Activated T-cell treated with anti-CD3 and anti-CD28 coated beads for 24 hours (primary cell): ENCODE measurements around the gene CACNA2D4.

Experiments
- DNase-seq: peaks from one replicate; pipeline ENCODE4 v3.0.0-alpha.2; 2020; ENCODE audit warnings: low read depth

The CACNA2D4 gene

DNA sequence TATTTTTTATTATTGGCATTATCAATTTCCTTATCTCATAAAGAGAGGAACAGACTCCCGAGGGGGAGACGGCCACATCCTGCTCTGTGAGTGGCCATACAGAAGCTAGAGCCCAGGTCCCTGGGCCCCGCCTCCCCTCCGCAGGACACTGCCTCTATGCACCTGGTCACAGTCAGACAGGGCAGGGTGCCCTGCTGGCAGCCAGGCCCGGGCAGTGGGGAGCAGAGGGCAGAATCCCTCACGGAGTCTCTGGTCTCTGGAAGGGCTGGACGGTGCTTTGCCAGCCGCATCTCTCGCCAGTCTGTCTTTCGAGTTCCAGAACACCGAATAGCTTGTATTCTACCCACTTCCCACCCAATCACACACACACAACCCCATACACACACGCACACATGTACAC, 16.4 kb upstream of the CACNA2D4 start:
- DNase-seq, result no peak

DNA sequence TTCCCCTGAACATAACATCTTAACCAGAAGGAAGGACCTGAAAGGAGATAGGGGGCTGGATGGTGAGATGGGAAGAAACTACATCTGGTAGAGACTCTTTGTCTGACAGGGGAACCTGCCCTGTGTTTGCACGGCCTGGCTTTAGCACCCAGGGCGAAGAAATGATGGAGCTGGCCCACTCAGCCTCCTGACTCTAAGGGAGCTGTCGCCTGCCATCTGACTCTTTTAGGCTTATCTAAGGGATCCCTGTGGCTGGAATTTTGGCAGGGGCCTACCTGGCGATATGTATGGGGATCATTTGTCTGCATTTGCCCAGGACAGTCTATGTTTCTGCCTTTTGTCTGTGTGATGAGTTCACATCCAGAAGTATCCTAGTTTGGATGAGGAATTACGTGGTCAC, 15.6 kb upstream of the CACNA2D4 start:
- no peak for DNase-seq

DNA sequence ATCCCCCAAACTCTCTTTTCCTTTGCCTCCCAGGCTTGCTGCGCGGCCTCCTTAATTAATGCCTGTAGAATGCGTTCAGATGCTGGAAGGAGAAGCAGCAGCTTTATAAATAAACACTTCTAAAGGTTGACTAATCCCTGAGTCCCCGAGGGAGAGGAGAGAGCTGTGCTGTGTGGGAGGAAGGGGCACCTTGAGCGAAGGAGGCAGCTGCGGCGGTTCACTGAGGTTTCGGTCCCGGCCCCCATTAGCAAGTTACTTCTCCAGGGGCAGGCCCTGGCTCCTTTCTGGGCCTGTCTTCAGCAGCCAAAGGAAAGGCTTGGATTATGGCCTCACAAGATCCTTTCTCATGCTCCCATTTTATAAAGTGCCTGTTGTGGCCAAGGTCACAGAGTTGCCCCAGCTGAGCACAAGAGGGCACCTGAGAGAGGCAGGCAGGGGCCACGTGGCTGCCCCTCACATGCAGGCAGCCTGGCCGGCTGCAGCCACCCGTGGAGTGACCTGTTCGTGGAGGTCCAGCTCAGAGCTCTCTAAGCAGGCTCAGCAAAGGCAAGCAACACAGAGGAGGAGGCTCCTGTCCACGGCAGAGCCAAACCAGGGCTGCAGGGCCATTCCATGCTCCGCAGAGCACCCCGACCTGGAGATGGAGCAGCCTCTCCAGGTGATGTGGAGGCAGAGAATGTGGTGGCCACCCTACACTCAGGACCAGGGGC, 15.0 kb upstream of the CACNA2D4 start:
- DNase-seq, result no peak

DNA sequence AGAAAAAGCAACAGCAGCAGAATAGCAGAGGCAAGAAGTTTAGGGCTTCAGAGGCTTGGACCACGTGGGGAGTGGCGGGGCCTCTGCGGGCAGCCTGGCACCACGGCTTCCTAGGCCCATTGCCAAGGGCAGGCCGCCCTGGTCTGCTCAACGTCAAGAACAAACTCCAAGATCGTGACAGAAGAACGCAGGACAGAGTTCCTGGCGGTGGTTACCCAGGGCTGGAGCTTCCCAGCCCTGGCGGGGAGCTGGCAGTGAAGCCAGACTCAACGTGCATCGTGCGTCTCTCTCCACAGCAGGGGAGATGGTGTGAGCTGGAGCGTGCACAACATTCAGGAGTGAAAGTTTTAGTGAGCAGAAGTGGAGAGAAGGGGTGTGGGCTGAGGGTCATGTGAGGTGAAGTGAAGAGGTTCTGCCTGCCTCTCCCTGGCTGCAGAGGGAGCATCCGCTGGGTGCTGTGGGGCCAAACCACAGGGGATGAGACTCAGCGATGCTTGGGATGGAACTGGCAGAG, 13.9 kb upstream of the CACNA2D4 start:
- DNase-seq, result no peak

DNA sequence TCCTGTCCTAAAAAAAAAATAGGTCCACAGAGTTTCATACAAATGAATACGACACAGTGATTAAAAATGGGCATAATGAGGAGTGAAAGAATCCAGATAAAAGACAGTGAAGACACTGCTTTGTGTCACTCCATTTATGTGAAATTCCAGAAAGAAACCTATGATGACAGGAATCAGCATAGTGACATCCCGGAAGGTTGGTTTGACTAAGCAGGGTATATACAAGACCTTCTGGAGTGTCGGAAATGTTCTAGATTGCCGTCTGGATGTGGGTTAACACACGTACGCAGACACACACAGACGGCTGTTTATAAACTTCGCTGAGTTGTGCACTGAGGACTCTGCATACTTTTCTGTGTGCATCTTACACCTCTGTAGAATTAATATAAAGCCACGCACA, 13.2 kb upstream of the CACNA2D4 start:
- no peak for DNase-seq

DNA sequence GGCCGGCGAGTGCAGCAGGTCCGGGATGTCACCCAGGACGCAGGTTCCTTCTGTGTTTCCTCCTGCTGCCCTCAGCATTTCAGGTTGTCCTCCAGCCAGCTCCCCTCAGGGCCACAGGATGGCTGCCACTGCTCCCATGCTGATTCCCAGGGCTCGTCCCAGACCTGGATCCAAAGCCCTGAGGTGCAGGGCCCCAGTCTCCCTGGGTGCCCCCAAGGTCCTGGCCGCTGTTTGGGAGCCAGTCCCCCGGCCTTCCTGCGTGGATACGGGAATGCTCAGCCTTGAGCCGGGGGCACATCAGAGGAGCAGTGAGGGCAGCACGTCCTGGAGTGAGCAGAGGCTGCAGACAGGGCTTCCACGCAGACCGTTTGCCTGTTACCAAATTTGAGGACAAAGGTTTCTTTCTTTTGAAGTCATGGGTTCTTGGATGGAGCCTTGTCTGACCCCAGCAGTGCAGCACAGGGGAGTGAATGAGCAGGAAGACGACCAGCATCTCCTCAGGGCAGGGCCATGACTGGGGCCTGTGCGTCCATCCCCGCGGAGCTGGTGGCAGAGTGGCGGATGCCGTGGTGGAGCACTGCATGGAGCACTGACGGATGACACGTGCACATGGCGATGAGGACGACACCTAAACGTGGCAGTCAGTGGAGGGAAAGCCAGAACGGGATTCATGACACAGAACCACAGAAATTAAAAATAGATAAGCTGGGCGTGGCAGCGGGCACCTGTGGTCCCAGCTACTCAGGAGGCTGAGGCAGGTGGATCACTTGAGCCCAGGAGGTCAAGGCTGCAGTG, 12.5 kb upstream of the CACNA2D4 start:
- DNase-seq, result no peak

DNA sequence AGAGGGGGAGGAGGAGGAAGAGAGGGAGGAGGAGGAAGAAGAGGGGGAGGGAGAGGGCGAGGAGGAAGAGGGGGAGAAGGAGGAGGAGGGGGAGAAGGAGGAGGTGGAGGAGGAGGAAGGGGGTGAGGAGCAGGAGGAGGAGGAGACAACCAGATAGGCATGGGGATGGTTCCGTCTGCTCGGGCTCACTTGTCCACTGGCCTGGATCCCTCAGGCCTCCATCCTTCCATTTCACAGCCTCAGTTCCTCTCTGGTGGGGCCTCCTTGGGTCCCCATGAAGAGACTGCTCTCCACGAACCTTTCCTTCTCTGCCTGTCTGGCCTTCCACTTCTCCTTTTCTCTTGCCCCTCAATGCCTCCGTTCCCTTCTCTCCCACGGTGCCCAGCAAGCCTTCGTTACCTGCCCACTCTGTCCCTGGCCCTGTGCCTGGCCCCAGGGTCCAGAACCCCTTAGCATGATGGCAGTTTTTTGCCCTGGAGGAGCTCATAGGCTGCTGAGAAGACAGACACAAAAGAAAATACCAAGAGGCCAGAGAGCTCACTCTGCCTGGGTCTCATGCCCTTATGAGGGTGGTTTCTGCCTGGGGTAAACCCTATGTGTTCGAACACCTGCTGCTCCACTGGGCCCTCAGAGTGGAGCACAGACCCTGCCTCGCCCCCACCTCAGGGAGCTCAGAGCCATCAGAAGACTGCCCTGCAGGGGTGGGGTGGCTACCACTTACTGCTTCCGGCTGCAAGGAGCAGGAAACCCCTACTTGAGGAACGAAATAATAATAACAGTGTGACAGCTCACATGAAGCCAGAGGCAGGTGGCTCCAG, 11.7 kb upstream of the CACNA2D4 start:
- DNase-seq, result no peak

DNA sequence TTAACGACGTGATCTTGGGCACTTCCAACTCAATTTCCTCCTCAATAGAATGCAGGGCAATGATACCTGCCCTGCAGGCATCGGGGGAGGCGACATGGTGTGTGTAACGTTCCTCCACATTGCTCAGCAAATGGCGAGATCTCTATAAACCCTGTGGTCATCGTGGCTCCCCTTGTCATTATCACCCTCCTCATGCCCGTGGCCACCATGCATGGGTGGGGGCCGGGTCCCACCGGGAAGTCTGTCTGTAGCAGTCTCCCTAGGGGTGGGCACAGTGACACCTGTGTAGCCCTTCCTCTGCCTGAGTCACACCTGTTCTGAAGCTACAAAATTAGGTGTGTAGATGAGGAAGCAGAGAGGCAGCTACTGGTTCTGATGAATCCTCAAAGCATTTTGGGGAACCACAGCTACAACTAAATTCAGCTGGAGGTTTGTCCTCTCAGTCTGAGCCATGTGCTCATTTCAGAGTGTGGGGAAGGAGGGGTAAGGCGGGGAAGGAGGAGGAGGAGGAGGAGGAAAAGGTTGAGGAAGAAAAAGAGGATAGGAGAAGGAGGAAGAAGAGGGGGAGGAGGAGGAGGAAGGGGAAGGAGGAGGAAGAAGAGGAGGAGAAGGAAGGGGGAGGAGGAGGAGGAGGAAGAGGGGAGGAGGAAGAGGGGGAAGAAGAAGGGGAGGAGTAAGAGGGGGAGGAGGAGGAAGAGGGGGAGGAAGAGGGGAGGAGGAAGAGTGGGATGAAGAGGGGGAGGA, 11.0 kb upstream of the CACNA2D4 start:
- DNase-seq, result no peak

DNA sequence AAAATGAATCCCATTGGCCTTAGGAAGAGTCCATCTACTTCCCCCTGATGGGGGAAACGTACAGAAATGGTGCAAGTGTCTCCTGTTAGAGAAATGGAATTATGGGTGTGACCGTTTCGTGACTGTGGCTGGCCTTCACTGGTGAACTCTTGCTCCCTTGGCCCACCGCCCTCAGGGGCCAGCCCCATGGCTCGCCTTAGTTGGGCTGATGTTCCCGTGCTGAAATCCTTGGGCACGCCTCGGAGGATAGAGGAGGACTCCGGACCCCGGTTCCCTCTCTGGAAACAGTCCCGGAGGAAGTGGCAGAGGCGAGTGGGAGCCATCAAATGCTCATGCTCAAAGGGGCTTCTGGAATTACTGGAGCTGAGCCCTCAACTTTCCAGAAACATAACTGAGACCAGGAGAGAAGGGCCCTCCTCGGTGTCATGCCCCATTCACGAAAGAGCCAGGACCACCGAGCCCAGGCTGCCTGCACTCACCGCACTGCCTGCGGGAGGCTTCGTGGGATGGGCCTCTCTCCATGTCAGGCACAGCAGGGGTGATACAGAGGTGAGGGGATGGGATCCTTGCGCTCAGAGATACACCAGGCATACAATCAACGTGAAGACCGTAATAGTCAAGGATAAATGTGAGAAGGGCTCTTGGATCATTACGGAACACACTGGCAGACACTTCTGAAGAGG, 10.1 kb upstream of the CACNA2D4 start:
- DNase-seq, result no peak

DNA sequence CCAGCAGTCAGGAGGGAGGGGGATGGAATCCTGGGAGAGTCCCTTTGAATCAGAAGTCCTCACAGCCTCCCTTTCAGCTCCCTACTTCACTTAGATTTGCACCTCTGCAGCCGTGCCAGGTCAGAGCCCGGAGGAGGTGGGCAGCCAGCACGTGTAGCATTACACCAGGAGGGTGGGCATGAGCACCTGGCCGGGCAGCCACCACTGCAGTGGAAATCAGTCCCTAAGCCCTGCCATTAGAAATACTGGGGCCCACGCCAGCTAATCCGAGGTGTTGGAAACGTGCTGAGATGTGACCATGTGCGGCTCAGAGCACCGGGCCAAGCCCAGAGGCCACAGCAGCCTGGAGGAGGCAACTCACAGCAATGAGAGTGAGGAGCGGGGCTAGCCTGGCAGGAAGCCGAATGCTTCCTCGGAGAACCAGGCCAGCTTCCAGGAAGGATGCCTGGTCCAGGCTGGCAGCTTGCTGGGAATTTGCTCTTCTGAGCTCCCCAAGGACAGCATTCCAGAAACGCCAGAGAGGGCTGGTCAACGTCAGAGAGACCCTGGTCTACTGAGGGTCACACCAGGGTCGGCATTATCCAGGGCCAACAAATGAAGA, 9.4 kb upstream of the CACNA2D4 start:
- DNase-seq, result no peak

DNA sequence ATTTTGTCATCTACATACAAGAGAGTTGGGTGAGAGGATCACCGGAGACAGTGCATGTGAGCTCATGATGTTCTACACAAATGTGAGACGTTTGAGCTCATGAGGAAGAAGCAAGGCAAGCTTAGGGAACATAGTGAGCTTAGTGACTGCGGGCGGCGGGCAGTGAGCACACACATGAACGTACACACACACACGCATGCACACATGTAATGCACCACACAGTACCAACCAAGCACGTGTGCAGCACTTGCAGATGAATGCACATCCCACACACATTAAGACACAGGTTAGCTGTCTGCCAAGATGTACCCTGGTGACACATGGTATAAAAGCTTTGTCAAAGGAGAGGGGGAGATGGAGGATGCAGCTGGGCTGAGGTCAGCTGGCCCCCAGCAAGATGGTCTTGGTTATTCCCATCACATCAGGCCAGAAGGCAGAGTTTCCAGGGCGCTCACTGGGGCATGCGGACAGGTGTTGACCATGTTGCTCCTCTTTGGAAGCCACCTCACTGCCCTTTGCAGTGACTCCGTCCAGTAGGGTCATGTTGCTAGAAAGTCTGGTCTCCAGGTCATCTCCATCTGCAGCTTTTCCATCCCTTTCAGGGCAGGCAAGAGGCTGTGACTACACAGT, 8.7 kb upstream of the CACNA2D4 start:
- DNase-seq, result no peak

DNA sequence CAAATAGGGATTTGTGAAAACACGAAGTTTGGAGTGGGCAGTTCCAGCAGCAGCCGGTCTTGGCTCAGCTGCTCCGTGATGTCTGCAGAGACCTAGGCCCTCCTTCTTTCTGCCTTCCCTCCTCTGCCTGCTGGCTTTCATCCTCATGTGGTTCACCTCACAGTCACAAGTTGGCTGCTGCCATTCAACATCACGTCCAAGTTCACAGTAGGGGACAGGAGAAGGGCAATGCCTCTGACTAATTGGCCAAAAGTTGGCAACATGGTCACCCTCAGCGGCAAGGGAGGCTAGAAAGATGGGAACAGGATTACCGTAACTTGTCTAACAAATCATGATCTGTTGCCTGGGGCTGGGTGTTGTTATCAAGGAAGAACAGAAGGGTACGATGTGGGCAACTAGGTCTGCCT, 7.8 kb upstream of the CACNA2D4 start:
- no peak for DNase-seq

DNA sequence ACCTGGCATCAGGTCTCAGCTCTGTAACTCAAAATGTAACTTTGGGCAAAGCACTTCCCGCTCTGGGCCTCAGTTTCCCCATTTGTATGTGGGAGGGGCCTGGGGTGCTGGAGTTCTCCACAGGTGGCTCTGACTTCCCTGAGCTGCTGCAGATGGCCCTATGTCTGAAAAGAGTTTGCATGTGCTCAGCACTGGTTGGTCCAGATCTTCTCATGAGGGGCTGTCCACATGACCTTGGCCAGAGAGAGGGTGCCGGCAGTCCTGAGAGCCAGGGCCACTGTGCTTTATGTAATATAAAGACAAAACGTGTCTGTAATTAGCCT, 7.2 kb upstream of the CACNA2D4 start:
- DNase-seq, result no peak

DNA sequence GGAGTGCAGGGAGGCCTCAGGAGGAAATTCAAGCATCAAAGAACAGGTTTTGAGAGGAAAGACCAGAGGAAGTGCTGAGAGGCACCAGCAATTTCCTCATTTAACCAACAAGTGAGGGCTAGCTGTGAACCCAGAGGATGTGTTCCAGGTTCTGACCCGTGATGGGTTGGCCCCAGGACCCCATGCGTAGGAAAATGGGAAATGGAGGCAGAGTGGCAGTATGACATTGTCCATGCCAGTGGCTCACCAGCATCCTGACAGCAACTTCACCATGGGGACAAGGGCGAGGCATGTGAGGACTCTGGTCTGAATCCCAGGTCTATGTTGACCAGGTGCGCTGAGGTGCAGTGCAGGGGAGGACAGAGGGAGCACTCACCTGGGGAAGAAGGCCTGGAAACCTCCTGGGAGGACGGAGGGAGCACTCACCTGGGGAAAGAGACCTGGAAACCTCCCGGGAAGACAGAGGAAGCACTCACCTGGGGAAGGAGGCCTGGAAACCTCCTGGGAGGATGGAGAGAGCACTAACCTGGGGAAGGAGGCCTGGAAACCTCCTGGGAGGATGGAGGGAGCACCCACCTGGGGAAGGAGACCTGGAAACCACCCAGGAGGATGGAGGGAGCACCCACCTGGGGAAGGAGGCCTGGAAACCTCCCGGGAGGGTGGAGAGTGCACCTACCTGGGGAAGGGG, 6.7 kb upstream of the CACNA2D4 start:
- DNase-seq, result no peak

DNA sequence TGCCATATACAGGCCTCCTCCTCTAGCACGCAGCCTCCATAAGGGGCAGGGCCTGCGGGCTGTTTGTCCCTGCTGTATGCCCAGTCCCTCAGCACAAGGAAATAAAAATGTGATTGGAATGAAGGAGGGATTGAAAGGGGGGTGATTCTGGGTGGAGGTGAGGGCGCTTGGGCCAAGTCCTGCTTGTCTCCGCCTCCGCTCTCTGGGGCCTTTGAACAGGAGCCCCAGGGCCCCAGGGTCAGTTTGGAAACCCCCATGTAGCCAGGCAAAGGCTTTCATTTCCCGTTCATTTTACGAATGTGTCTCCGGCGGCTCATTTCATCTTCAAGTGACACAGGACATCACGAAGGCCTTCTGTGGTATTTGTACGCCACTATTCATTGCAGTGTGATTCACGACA, 4.5 kb upstream of the CACNA2D4 start:
- DNase-seq, result no peak

DNA sequence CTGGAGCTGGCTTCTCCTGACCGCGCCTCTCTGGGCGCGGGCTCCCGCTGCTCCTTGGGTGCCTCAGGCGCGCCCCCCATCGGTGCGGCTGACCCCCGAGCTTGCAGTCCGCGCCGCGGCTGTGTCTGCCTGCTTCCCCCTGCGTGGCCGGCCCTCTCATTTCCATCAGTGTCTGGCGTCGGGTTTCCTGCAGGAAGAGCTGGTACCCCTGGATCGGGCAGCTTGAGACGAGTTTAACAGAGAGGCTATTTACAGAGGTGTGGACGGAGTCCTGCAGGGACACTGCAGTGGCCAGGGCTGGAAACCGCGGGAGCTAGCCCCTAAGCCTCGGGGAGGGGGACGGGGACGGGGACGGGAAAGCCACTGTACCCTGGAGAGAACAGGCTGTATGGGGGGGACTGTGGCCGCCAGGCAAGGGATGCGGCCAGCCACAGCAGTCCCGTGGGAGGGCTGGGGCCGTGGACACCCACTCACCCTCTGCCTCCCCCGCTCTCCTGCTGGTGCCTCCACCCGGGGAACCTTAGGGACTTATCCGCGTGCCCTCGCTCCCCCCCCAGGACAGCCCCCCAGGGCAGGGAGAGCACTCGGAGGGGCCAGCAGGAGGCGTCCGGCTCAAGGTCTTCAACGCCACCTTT, 3.7 kb upstream of the CACNA2D4 start:
- DNase-seq, result no peak

DNA sequence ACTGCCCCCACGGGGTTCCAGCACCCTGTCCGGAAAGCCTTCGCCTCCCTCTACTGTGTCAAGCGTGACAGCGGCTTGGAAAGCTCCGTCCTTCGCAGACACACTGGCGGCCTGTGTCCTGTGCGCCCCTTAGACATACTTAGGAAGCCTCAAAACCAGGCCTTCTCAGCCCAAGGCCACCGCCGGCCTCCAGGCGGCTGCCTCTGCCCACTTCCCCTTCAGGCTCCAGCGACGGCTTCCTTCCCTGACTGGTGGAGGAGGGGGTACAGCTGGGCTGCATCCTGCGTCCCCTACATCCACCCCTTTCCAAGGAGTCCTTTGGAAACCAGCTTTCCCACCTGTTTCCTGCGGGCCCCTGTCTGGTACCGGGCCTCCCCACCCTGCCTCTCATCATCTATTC, 2.5 kb upstream of the CACNA2D4 start:
- DNase-seq, result no peak

DNA sequence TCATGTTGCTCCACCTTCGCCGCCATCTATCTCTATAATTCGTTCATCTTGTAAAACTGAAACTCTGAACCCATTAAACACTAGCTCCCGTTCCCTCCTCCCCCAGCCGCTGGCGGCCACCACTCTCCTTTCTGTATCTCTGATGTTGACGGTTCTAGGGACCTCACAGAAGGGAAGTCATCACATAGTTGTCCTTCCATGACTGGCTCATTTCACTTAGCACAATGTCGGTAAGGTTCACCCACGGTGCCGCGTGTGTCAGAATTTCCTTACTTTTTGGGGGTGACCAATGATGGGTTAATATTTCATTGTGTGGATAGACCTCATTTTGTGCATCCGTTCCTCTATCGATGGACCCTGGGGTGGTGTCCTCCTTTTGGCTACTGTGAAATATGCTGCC, 2.0 kb upstream of the CACNA2D4 start:
- DNase-seq, result no peak

DNA sequence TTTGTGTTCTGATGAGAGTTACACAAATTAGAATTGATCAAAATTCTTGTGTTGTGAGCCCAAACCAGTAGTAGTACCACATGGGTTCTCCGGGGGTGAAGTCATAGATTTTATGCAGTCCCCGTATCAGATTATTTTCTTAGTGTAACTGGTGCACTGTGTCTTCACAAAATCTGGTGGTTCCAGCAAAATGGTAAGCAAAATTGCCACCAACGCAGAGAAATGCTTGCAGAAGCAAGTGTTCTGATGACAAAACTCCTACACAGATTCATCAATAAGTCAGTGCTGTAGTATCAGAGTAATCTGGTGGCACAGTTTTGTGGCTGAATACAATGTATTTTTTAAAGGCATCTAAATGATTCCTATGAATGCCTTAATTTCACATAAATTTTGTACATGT, 1.3 kb upstream of the CACNA2D4 start:
- no peak for DNase-seq

DNA sequence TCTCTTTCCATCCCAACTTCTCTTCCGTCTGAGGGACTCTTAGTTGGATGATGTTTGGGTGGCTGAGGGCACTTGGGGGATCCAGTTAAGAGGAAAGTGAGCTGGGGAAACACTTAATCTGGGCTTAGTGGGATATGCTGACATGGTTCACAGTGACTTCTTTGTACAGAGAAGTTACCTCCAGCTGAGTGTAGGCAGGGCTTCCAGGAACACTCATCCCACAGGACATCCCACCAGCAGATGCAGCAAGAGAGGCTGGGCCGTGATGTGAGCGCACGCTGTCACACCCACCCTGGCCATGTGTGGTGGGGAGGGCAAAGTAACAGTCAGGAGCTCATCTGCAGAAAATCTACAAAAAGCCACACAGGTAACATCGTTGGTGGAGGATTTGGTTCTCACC, 832 bp upstream of the CACNA2D4 start:
- no peak for DNase-seq
